IgD-negative memory B cell (primary cell): ENCODE results near the gene KTN1. TPM values are rescaled to one million over a fixed set of nuclear protein-coding genes. Genes with fewer than 3 reads are reported as not detected.
A peak's percentile ranks its signal among the peaks of the same experiment; 100 is the strongest.

ENCODE experiments used
- H3K27ac Mint-ChIP-seq, 3 donors: one replicate each; pipeline ENCODE4 v1.8.0; 2020 to 2022; ENCODE audit warnings: mild to moderate bottlenecking in 3 of 3, mixed read lengths in 3 of 3, moderate library complexity in 1 of 3
- H3K27me3 Mint-ChIP-seq: one replicate; pipeline ENCODE4 v1.8.0; 2021; ENCODE audit warnings: mixed read lengths
- H3K36me3 Mint-ChIP-seq: one replicate; pipeline ENCODE4 v1.8.0; 2020; ENCODE audit warnings: mild to moderate bottlenecking, mixed read lengths
- H3K4me1 Mint-ChIP-seq, 3 donors: one replicate each; pipeline ENCODE4 v1.8.0; 2020 to 2022; ENCODE audit warnings: mixed read lengths in 3 of 3, mild to moderate bottlenecking in 1 of 3
- H3K4me3 Mint-ChIP-seq, 4 donors: one replicate each; pipeline ENCODE4 v1.8.0; 2020 to 2022; ENCODE audit warnings: mild to moderate bottlenecking in 4 of 4, mixed read lengths in 4 of 4, moderate library complexity in 3 of 4
- H3K9me3 Mint-ChIP-seq, 3 donors: one replicate each; pipeline ENCODE4 v1.8.0; 2020 to 2021; ENCODE audit warnings: mixed read lengths in 3 of 3, mild to moderate bottlenecking in 1 of 3
- polyA plus RNA-seq: library from polyadenylated mRNA; unstranded; fragments of 300-500 nt; fragmentation: Illumina TruSeq; gene quantifications from one replicate; pipeline ENCODE4 v1.2.3, GENCODE V29; 2021

The KTN1 gene
- polyA plus RNA-seq, 1 donor from 2014 or later = 55.3 TPM

DNA sequence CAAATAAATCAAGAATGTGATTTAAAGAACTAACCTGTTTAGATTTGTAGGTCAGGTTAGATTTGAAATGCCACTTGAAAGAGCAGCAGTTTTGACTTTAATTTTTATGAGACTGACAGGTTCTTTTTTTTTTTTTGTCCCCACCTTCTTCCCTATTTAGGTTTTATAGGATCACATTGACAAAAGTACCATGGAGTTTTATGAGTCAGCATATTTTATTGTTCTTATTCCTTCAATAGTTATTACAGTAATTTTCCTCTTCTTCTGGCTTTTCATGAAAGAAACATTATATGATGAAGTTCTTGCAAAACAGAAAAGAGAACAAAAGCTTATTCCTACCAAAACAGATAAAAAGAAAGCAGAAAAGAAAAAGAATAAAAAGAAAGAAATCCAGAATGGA lies 31.9 kb downstream of the KTN1 start:
- peaks cover 24 to 36% (median 33%) of the 10 kb centered on the region in 3 donors for H3K4me1 Mint-ChIP-seq
- peaks cover 18% of the 10 kb centered on the region for H3K36me3 Mint-ChIP-seq
- peaks cover 0 to under 1% (median 0%) of the 10 kb centered on the region in 3 donors for H3K9me3 Mint-ChIP-seq
- no peak overlapping the region for H3K4me3 Mint-ChIP-seq
- H3K27ac Mint-ChIP-seq = no peak overlapping the region
- H3K27me3 Mint-ChIP-seq = no peaks in the 10 kb centered on the region

DNA sequence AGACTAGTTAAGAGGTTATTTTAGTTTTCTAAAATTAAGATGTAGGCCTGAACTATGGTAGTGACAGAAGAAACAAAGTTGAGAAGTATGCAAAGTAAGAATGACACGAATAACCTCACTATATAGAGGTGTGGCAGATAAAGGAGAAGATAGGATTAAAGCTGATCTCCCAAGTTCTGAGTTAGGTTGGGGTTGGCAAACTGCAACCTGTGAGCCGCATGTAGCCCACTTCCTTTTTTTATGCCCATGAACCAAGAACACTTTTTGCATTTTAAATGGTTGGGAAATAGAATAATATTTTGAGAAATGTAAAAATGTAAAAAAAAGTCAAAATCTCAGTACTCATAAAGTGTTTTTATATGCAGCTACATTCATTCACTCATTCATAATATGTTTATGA lies 34.3 kb downstream of the KTN1 start:
- Mint-ChIP-seq H3K4me1 (peaks cover 13 to 21% (median 20%) of the 10 kb centered on the region in 3 donors), H3K27me3 (no peaks in the 10 kb centered on the region), H3K4me3 (no peak overlapping the region), H3K27ac (no peak overlapping the region), H3K36me3 (peaks cover 28% of the 10 kb centered on the region), H3K9me3 (peaks cover 0 to 5% (median 4%) of the 10 kb centered on the region in 3 donors)

DNA sequence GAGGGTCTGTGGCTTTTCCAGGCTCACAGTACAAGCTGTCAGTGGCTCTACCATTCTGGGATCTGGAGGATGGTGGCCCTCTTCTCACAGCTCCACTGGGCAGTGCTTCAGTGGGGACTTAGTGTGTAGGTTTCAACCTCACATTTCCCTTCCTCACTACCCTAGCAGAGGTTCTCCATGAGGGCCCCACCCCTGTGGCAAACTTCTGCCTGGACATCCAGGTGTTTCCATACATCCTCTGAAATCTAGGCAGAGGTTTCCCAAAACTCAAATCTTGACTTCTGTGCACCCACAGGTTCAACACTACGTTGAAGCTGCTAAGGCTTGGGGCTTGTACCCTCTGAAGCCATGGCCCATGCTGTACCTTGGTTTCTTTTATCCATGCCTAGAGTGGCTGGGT lies 40.3 kb downstream of the KTN1 start:
- Mint-ChIP-seq H3K4me1 (peaks cover 0 to 6% (median 0%) of the 10 kb centered on the region in 3 donors), H3K27ac (no peak overlapping the region), H3K36me3 (peaks cover 39% of the 10 kb centered on the region), H3K4me3 (no peak overlapping the region), H3K9me3 (peaks cover 0 to 17% (median 12%) of the 10 kb centered on the region in 3 donors), H3K27me3 (no peaks in the 10 kb centered on the region)

DNA sequence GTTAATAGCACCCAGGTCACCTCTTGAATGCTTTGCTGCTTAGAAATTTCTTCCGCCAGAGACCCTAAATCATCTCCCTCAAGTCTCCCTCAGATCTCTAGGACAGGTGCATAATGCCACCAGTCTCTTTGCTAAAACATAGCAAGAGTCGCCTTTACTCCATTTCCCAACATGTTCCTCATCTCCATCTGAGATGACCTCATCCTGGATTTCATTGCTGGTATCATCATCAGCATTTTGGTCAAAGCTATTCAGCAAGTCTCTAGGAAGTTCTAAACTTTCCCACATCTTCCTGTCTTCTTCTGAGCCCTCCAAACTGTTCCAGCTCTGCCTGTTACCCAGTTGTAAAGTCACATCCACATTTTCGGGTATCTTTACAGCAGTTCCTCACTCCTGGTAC lies 41.0 kb downstream of the KTN1 start:
- H3K4me1 Mint-ChIP-seq = peaks cover 0 to 5% (median 0%) of the 10 kb centered on the region in 3 donors
- H3K9me3 Mint-ChIP-seq = peaks cover 0 to 17% (median 12%) of the 10 kb centered on the region in 3 donors
- peaks cover 36% of the 10 kb centered on the region for H3K36me3 Mint-ChIP-seq
- H3K4me3 Mint-ChIP-seq = no peak overlapping the region
- peak overlapping the region in 1 of 3 donors; percentile 28 for H3K27ac Mint-ChIP-seq
- no peaks in the 10 kb centered on the region for H3K27me3 Mint-ChIP-seq

DNA sequence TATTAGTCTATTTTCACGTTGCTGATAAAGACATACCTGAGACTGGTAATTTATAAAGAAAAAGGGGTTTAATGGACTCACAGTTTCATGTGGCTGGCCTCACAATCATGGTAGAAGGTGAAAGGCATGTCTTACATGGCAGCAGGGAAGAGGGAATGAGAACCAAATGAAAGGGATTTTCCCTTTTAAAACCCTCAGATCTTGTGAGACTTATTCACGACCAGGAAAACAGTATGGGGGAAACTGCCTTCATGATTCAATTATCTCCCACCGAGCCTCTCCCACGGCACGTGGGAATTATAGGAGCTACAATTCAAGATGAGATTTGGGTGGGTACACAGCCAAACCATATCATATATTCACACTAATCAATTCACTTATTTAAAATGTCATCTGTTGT lies 41.4 kb downstream of the KTN1 start:
- peaks cover 33% of the 10 kb centered on the region for H3K36me3 Mint-ChIP-seq
- no peak overlapping the region for H3K4me3 Mint-ChIP-seq
- H3K27me3 Mint-ChIP-seq = no peaks in the 10 kb centered on the region
- no peak overlapping the region for H3K27ac Mint-ChIP-seq
- peaks cover 0 to 17% (median 12%) of the 10 kb centered on the region in 3 donors for H3K9me3 Mint-ChIP-seq
- peaks cover 0 to 4% (median 0%) of the 10 kb centered on the region in 3 donors for H3K4me1 Mint-ChIP-seq

DNA sequence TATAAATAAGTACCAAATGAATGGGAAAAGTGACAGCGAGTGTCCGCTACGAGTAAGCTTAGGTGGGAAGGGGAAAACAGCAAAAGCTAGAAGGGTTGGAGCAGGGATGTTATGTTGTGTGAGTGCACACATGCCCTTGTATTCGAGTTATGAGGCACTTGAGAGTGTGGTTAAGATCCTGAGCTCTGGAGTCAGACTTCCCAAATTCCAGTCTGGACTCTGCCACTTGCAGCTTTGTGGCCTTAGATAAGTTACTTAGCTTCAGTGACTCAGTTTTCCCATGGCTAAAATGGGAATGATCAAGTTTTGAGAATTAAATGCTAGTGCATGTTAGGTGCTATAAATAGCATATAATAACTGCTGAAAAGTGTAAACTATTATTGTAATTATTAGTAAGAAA lies 44.9 kb downstream of the KTN1 start:
- Mint-ChIP-seq H3K36me3 (peaks cover 26% of the 10 kb centered on the region), H3K9me3 (peaks cover 0 to 14% (median 6%) of the 10 kb centered on the region in 3 donors), H3K27ac (no peak overlapping the region), H3K4me1 (peaks cover 0 to 8% (median 2%) of the 10 kb centered on the region in 3 donors), H3K27me3 (no peaks in the 10 kb centered on the region), H3K4me3 (no peak overlapping the region)

DNA sequence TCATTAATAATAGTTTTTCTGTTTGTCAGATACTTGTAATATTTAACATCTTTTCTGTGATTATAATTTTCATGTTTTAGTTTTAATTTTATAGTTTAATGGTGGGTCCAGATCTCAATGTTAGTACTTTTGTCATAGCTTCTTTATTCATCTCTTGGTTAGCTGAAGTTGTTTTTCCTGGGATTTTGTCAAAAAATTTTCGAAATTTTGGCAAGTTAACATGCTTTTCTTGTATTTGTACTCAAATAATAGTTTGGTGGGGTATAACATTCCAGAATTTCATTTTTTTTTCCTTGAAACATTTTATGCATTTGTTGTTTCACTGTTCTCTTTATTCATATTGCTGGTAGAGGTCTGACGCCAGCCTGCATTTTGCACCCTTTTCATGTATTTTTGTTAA lies 45.5 kb downstream of the KTN1 start:
- Mint-ChIP-seq H3K27me3 (no peaks in the 10 kb centered on the region), H3K4me1 (peaks cover 0 to 10% (median 2%) of the 10 kb centered on the region in 3 donors), H3K4me3 (no peak overlapping the region), H3K36me3 (peaks cover 32% of the 10 kb centered on the region), H3K27ac (no peak overlapping the region), H3K9me3 (peaks cover 0 to 9% (median 6%) of the 10 kb centered on the region in 3 donors)

DNA sequence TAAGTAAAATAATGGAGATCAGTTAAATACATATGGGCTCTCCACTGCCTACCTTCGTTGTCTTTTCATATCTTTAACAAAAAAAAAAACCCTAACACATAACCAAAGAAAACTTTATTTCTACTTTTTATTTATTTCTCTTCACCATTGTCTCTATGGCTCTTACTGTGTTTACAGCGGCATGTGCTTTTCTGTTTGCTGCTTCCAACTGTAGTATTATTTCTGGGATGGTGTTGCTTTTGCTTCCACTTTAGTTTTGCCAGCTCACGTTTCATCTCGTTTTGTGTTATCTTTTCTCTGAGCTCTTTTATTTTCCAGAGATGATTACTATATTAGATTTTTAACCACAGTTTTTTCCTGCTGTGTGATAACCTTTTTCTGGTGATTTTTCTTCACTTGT lies 46.1 kb downstream of the KTN1 start:
- peaks cover 0 to 5% (median 2%) of the 10 kb centered on the region in 3 donors for H3K9me3 Mint-ChIP-seq
- H3K36me3 Mint-ChIP-seq = peaks cover 29% of the 10 kb centered on the region
- H3K4me3 Mint-ChIP-seq = no peak overlapping the region
- H3K4me1 Mint-ChIP-seq = peaks cover 0 to 10% (median 2%) of the 10 kb centered on the region in 3 donors
- H3K27me3 Mint-ChIP-seq = no peaks in the 10 kb centered on the region
- peak overlapping the region in 1 of 3 donors; percentile 32 for H3K27ac Mint-ChIP-seq

DNA sequence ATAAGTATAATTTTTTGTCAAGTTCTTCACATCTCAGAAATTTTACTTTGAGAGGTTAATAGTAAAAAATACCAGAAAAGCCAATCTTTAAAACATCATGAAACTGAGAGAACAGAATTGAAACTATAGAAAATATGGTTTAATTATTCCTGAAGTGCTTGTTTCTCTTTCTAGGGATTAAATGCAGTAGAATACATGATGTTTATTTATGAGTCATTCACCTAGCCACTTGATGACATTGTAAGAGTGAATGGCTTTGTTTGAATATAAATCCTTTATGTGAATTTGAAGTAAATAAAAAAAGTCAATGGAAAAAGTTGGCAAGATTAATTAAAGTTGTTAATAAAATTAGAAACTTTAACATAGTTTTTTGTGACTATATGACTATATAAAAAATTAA lies 48.4 kb downstream of the KTN1 start:
- Mint-ChIP-seq H3K4me1 (peaks cover 0 to 10% (median 2%) of the 10 kb centered on the region in 3 donors), H3K4me3 (no peak overlapping the region), H3K36me3 (peaks cover 29% of the 10 kb centered on the region), H3K27me3 (no peaks in the 10 kb centered on the region), H3K9me3 (peaks cover 0 to 5% (median 0%) of the 10 kb centered on the region in 3 donors), H3K27ac (no peak overlapping the region)

DNA sequence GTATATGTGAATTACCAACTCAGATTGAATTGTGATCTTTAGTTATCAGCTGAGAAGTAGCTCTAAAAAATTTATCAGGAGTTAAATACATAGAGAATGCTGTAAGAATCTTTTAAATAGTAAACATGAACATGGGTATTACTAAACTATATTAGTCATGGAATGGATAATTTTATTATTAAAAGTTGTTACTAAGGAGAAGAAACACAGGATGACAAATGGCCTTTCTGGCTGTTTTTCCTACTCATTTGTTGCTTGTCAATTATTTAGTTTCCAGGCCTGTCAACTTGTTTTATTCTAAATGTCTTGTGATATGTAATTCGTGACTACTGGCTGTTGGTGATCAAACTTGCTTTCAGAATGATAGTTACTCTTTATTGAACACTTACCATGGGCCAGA lies 58.7 kb downstream of the KTN1 start:
- no peaks in the 10 kb centered on the region for H3K4me1 Mint-ChIP-seq
- no peaks in the 10 kb centered on the region for H3K9me3 Mint-ChIP-seq
- peaks cover 4% of the 10 kb centered on the region for H3K36me3 Mint-ChIP-seq
- H3K27ac Mint-ChIP-seq = no peak overlapping the region
- no peaks in the 10 kb centered on the region for H3K27me3 Mint-ChIP-seq
- no peak overlapping the region for H3K4me3 Mint-ChIP-seq

DNA sequence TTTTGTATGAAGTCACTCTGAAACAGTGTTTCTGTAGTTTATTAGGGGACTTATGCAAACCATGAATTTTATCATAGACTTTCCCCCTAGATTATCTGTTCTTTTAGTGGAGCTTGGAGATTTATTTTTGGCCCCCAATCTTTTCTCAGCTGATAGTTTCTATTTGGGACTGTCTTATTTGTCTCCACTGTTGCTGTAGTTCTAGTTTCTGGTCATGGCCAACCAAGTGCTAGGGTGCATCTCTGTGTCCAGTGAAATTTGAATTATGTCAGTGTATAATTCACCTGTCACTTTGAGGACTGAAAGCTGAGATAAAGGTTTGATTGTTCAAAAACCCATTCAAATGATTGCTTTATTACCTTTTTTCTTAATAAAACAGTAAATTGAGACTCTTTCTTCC lies 61.3 kb downstream of the KTN1 start:
- Mint-ChIP-seq H3K4me3 (no peak overlapping the region), H3K4me1 (peaks cover 0 to 5% (median 4%) of the 10 kb centered on the region in 3 donors), H3K9me3 (no peaks in the 10 kb centered on the region), H3K36me3 (peaks cover 14% of the 10 kb centered on the region), H3K27me3 (no peaks in the 10 kb centered on the region), H3K27ac (no peak overlapping the region)

DNA sequence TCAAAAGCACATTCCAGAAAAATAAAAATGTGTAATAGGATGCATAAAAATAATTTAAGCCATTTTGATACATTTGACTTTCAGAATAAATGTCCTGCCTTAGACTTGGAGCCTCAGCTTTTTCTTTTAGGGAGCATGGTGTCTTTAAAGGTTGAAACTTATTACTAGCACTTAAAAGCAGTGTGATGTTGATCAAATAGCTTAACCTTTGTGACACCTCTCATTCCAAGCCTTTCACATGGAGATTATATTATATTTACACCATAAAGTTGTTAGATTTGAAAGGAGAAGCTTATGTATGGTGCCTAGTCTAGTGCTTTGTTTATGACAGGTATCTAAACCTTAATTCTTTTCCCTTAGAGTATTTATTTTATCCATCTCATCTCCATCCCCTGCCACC lies 61.9 kb downstream of the KTN1 start:
- Mint-ChIP-seq H3K27me3 (no peaks in the 10 kb centered on the region), H3K27ac (no peak overlapping the region), H3K36me3 (peaks cover 17% of the 10 kb centered on the region), H3K4me3 (no peak overlapping the region), H3K4me1 (peaks cover 0 to 5% (median 4%) of the 10 kb centered on the region in 3 donors), H3K9me3 (no peaks in the 10 kb centered on the region)

DNA sequence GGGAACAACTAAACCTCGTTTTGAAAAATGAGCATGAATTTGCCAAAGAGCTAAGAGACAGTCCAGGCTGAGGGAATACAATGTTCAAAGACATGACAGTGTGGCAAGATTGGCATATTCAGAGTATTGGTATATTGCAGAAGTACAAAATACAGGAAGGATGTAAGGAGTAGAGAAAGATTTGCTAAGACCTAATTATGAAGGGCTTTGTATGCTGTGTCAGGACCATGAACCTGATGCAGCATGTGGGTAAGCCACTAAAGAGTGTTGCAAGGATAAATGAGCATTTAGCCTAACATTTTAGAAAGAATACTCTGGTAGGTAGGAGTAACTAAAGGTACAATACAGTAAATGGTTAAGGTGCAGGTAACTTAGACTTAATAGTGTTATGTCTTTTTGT lies 65.1 kb downstream of the KTN1 start:
- Mint-ChIP-seq H3K27ac (no peak overlapping the region), H3K4me1 (peaks cover 0 to 5% (median 4%) of the 10 kb centered on the region in 3 donors), H3K9me3 (no peaks in the 10 kb centered on the region), H3K36me3 (peaks cover 18% of the 10 kb centered on the region), H3K4me3 (no peak overlapping the region), H3K27me3 (no peaks in the 10 kb centered on the region)

DNA sequence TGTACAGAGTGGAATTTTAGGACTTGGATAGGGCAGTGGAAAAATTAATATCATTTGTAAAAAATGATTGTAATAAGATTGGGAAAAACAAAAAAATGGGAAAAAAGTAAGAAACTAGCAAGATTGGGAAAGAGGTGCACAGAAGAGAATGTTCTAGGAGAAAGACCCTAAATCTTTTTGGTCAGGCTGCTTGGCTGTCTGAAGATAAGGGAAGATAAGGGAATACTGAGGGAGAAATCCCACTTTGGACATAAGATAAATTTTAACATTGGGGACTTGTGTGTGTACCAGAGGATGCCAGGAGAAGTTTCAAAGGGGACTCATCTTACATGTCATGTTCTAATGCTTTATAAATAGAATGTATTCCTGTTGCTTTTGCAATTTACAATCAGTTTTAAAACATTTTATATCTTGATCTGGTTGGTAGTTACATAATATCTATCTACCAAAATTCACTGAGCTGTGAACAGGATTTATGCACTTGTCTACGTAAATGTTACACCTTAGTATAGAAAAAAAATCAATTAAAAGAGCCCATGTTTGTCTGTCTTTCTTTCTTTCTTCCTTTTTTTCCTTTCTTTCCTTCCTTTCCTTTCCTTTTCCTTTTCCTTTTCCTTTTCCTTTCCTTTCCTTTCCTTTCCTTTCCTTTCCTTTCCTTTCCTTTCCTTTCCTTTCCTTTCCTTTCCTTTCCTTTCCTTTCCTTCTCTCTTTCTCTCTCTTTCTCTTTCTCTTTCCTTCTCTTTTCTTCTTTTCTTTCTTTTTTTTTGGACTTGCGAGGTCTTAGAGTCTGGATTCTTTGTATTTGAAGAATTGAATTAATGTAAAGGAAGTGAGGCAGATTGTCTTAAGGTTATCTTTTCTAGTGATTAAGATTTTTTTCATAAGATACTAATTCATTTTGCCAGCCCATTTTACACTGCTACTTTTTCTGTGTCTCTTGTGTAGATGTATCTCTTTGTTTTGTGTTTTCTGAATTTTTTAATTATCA lies 66.1 kb downstream of the KTN1 start:
- H3K9me3 Mint-ChIP-seq = no peaks in the 10 kb centered on the region
- peaks cover 0 to 5% (median 4%) of the 10 kb centered on the region in 3 donors for H3K4me1 Mint-ChIP-seq
- peaks cover 19% of the 10 kb centered on the region for H3K36me3 Mint-ChIP-seq
- no peak overlapping the region for H3K4me3 Mint-ChIP-seq
- H3K27me3 Mint-ChIP-seq = no peaks in the 10 kb centered on the region
- H3K27ac Mint-ChIP-seq = no peak overlapping the region

DNA sequence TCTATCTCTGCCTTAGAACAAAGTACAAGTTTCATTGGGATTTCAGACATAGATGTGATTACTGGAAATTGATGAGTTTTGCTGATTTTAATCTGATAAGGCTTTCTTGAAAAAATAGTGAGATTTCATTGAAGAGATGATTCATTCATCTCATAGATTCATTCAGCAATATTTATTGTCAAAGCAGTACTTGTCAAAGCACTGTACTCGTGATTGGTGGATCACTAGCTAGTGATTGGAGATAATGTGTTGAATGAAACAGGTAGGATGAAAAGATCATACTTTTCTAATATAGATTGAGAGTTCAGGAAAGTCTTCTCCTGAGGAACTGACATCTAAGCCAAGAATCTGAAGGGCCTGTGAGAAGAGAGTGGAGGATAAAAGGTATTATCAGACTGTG lies 71.0 kb downstream of the KTN1 start:
- Mint-ChIP-seq H3K36me3 (peaks cover 13% of the 10 kb centered on the region), H3K4me1 (no peaks in the 10 kb centered on the region), H3K4me3 (no peak overlapping the region), H3K27ac (peak overlapping the region in 1 of 3 donors; percentile 54), H3K27me3 (no peaks in the 10 kb centered on the region), H3K9me3 (no peaks in the 10 kb centered on the region)
